HCT116 (cell line): ENCODE measurements around the gene ARL14EPL. TPM values are rescaled to one million over a fixed set of nuclear protein-coding genes. Genes with fewer than 3 reads are reported as not detected.

Source experiments
- ATAC-seq: fragments of 200-7000 bp; cut with Tn5 transposase; 2 replicates; pipeline ENCODE4 v1.9.1; 2020; ENCODE audit warnings: mild to moderate bottlenecking, moderate library complexity
- BruUV-seq: library from RNA; stranded (reverse); fragments of 400-500 nt; replicated peaks from 2 replicates; lab custom pipeline; 2021; lab: Mats Ljungman, UMichigan
- CTCF ChIA-PET: fragments of 300-600 bp; sonication (Branson Sonifier 250); formaldehyde crosslinking; loops from one replicate; lab custom pipeline; 2021; ENCODE audit warnings: antibody characterized with exemption; lab: Charles Lee
- POLR2A ChIA-PET: fragments of 300-600, 350-600 bp; sonication (Branson Sonifier 250); formaldehyde crosslinking; loops from one replicate; lab custom pipeline; 2021; ENCODE audit warnings: antibody characterized with exemption; lab: Charles Lee
- RAD21 ChIA-PET, 2 experiments: fragments of 300-600 bp; sonication (Branson Sonifier 250); formaldehyde crosslinking; loops; one replicate each; lab custom pipeline; 2023; ENCODE audit warnings: low total read pairs in 2 of 2; ENCODE audit not compliant: uncharacterized antibody in 2 of 2, unreplicated experiment in 2 of 2, low non-redundant PET in 1 of 2; lab: Charles Lee
- DNase-seq: peaks from one replicate; pipeline ENCODE4 v3.0.0-alpha.2; 2010; ENCODE audit warnings: low read depth, low spot score
- H2AFZ ChIP-seq: fragments of 200-600 bp; shearing (Covaris generic), sonication (generic); 2 replicates; pipeline ENCODE4 v1.6.1; 2017; ENCODE audit warnings: low read depth, mixed run types, mixed read lengths, antibody characterized with exemption, low read length; ENCODE audit not compliant: poor library complexity, severe bottlenecking
- H3K27ac ChIP-seq: 2 replicates; pipeline ENCODE4 v1.5.1; 2012; ENCODE audit warnings: low read depth, low read length
- H3K27me3 ChIP-seq: fragments of 200-600 bp; sonication (generic); 2 replicates; pipeline ENCODE4 v1.6.1; 2016; ENCODE audit warnings: mixed run types, low read length, mixed read lengths; ENCODE audit not compliant: insufficient read depth
- H3K36me3 ChIP-seq, 2 experiments: fragments of 200-500 bp in 1 of 2; fragments of 200-600 bp in 1 of 2; sonication (Bioruptor generic) in 1 of 2; sonication (generic) in 1 of 2; 2 replicates each; pipeline versions ENCODE4 v1.5.1 to v1.6.1; 2014 to 2016; ENCODE audit warnings: low read length in 2 of 2, inconsistent platforms in 1 of 2, mixed read lengths in 1 of 2, mixed run types in 1 of 2; ENCODE audit not compliant: insufficient read depth in 2 of 2, control insufficient read depth in 1 of 2
- H3K4me1 ChIP-seq, 2 experiments: fragments of 200-600 bp in 1 of 2; sonication (generic) in 1 of 2; 2 replicates each; pipeline versions ENCODE4 v1.5.1 to v1.6.1; 2012 to 2017; ENCODE audit warnings: low read length in 2 of 2, inconsistent platforms in 1 of 2, mild to moderate bottlenecking in 1 of 2, mixed read lengths in 1 of 2, mixed run types in 1 of 2, moderate library complexity in 1 of 2; ENCODE audit not compliant: insufficient read depth in 2 of 2, control insufficient read depth in 1 of 2
- H3K4me2 ChIP-seq: fragments of 200-600 bp; sonication (generic); 2 replicates; pipeline ENCODE4 v1.6.1; 2017; ENCODE audit warnings: mixed run types, low read length, mixed read lengths
- H3K4me3 ChIP-seq, 2 experiments: fragments of 200-600 bp in 1 of 2; sonication (generic) in 1 of 2; replicated peaks in 1 of 2; 2 replicates each; pipeline ENCODE4 v1.5.1; 2011 to 2016; ENCODE audit warnings: low read length in 2 of 2, control low read depth in 1 of 2, low read depth in 1 of 2, mild to moderate bottlenecking in 1 of 2, mixed read lengths in 1 of 2, mixed run types in 1 of 2
- H3K79me2 ChIP-seq: fragments of 200-600 bp; sonication (generic); 2 replicates; pipeline ENCODE4 v1.6.1; 2017; ENCODE audit warnings: mild to moderate bottlenecking, mixed run types, low read length, moderate library complexity, mixed read lengths; ENCODE audit not compliant: insufficient read depth
- H3K9ac ChIP-seq: fragments of 200-600 bp; sonication (generic); 2 replicates; pipeline ENCODE4 v1.6.1; 2016; ENCODE audit warnings: low read length, mixed read lengths
- H3K9me2 ChIP-seq: fragments of 200-600 bp; sonication (generic), shearing (Covaris generic); 2 replicates; pipeline ENCODE4 v1.6.1; 2017; ENCODE audit warnings: mixed run types, mild to moderate bottlenecking, moderate library complexity; ENCODE audit not compliant: insufficient read depth
- H3K9me3 ChIP-seq, 2 experiments: fragments of 200-500 bp in 1 of 2; fragments of 200-600 bp in 1 of 2; sonication (Bioruptor generic) in 1 of 2; sonication (generic) in 1 of 2; 2 replicates each; pipeline ENCODE4 v1.6.1; 2014 to 2017; ENCODE audit warnings: low read length in 2 of 2, mixed read lengths in 2 of 2, inconsistent platforms in 1 of 2, low read depth in 1 of 2, mild to moderate bottlenecking in 1 of 2, mixed run types in 1 of 2, moderate library complexity in 1 of 2; ENCODE audit not compliant: control insufficient read depth in 1 of 2, insufficient read depth in 1 of 2
- H4K20me1 ChIP-seq: fragments of 200-600 bp; sonication (generic), shearing (Covaris generic); 2 replicates; pipeline ENCODE4 v1.6.1; 2017; ENCODE audit warnings: mixed run types, mild to moderate bottlenecking, moderate library complexity; ENCODE audit not compliant: insufficient read depth
- ATF3 ChIP-seq: IDR thresholded peaks from 2 replicates; pipeline ENCODE4 v1.6.1; 2012
- CEBPB ChIP-seq: IDR thresholded peaks from 2 replicates; pipeline ENCODE4 v1.6.1; 2012; ENCODE audit warnings: low read depth
- CTCF ChIP-seq, 3 experiments: fragments of 200-600 bp in 1 of 3; sonication (generic) in 1 of 3; IDR thresholded peaks in 2 of 3; conservative IDR thresholded peaks in 1 of 3; 2 replicates each; pipeline ENCODE4 v1.5.1; 2012 to 2017; ENCODE audit warnings: low read depth in 2 of 3, low read length in 2 of 3, antibody characterized with exemption in 1 of 3, borderline replicate concordance in 1 of 3, control low read depth in 1 of 3, mild to moderate bottlenecking in 1 of 3, mixed read lengths in 1 of 3, mixed run types in 1 of 3, moderate library complexity in 1 of 3; ENCODE audit not compliant: insufficient read depth in 1 of 3
- EZH2 ChIP-seq: fragments of 200-600 bp; sonication (generic); IDR thresholded peaks from 2 replicates; pipeline ENCODE4 v1.6.1; 2017; ENCODE audit warnings: antibody characterized with exemption, mixed run types
- EZH2phosphoT487 ChIP-seq: fragments of 200-600 bp; IDR thresholded peaks from 2 replicates; pipeline ENCODE4 v1.6.1; 2018; ENCODE audit warnings: antibody characterized with exemption, borderline replicate concordance
- MAX ChIP-seq: IDR thresholded peaks from 2 replicates; pipeline ENCODE4 v1.6.1; 2012
- POLR2AphosphoS5 ChIP-seq: IDR thresholded peaks from 2 replicates; pipeline ENCODE4 v1.6.1; 2011; ENCODE audit warnings: mild to moderate bottlenecking, low read depth, low read length, moderate library complexity
- SRF ChIP-seq: IDR thresholded peaks from 2 replicates; pipeline ENCODE4 v1.6.1; 2012; ENCODE audit warnings: low read depth
- TCF7L2 ChIP-seq: IDR thresholded peaks from 2 replicates; pipeline ENCODE4 v1.7.0; 2011; ENCODE audit warnings: borderline replicate concordance, inconsistent platforms; ENCODE audit not compliant: insufficient read depth, insufficient read length; ENCODE audit errors: extremely low read depth
- YY1 ChIP-seq: IDR thresholded peaks from 2 replicates; pipeline ENCODE4 v1.6.1; 2011; ENCODE audit warnings: low read length, low read depth, moderate library complexity, mild to moderate bottlenecking; ENCODE audit not compliant: insufficient replicate concordance; ENCODE audit errors: extremely low read depth
- ZBTB33 ChIP-seq: IDR thresholded peaks from 2 replicates; pipeline ENCODE4 v1.6.1; 2011; ENCODE audit warnings: mild to moderate bottlenecking, low read length, moderate library complexity; ENCODE audit not compliant: insufficient replicate concordance; ENCODE audit errors: extremely low read depth
- ZFX ChIP-seq: fragments of 450-650 bp; IDR thresholded peaks from 2 replicates; pipeline ENCODE4 v1.6.1; 2017
- ZNF274 ChIP-seq: fragments of 200-500 bp; sonication (Bioruptor generic); IDR thresholded peaks from 2 replicates; pipeline ENCODE4 v1.6.1; 2014; ENCODE audit warnings: mild to moderate bottlenecking, low read depth, low read length, inconsistent platforms
- intact Hi-C: fragments of 100-400 bp; cut with micrococcal nuclease; formaldehyde crosslinking; loops from 2 replicates; pipeline ENCODE4 v1.10.0; 2022
- total RNA-seq: library from RNA; stranded (reverse); gene quantifications from one replicate; pipeline ENCODE4 v1.2.1, GENCODE V29; 2021; ENCODE audit not compliant: unreplicated experiment

The ARL14EPL gene
- total RNA-seq, 1 experiment from 2014 or later = 22.9 TPM

GRCh38 chr5:116025866-116026265, 6.4 kb upstream of the ARL14EPL start (continued):
- TF ChIP-seq ZBTB33 (no peak), EZH2 (no peak), MAX (no peak), TCF7L2 (no peak)

- Histone ChIP-seq H3K4me2 (peak overlapping the region; percentile 46; the same call in 1 of the 2 replicates), H3K4me3 (no peak overlapping the region), H3K79me2 (no peaks in the 10 kb centered on the region), H3K36me3 (peaks cover 0 to 8% of the 10 kb centered on the region in 2 experiments; a peak in 1 of 4 replicates), H4K20me1 (no peaks in the 10 kb centered on the region), H3K27ac (peak overlapping the region; percentile 52), H3K27me3 (no peaks in the 10 kb centered on the region), H3K9ac (peak overlapping the region; percentile 30; the same call in 1 of the 2 replicates), H3K9me3 (no peaks in the 10 kb centered on the region), H3K9me2 (no peaks in the 10 kb centered on the region), H3K4me1 (peaks cover 26 to 70% of the 10 kb centered on the region in 2 experiments), H2AFZ (no peak overlapping the region)
- no peak for TF ChIP-seq CTCF (IDR thresholded peaks at IDR 0.05 in 2 of 3, conservative IDR thresholded peaks at IDR 0.05 in 1 of 3; ENCODE audit: borderline replicate concordance in 1 of 3, insufficient read depth in 1 of 3, low read depth in 2 of 3, low read length in 2 of 3)
- no peak for TF ChIP-seq SRF
- TF ChIP-seq EZH2phosphoT487 = no peak
- TF ChIP-seq ATF3 = no peak
- TF ChIP-seq ZNF274 = no peak
- TF ChIP-seq EZH2 = no peak
- TF ChIP-seq CEBPB = no peak
- no peak for TF ChIP-seq ZFX
- no peak for TF ChIP-seq POLR2AphosphoS5
- TF ChIP-seq YY1 = no peak
- ChIA-PET CTCF (interaction anchor here (0.6 to 1.0 kb wide), 2 partner anchors 13 to 145 kb away, joined by 3 to 5 read pairs; no protein-coding TSS in a partner anchor), POLR2A (interaction anchor here (1.0 kb wide), 1 partner anchor 192 kb away, joined by 3 read pairs; the partner anchor contains the start of gene ATG12), RAD21 (no interaction called here)
- ATAC-seq (no peak), DNase-seq (no peak)
- intact Hi-C loops = loop anchor here (1.0 to 2.0 kb wide), 3 partner anchors 103 to 399 kb away; no protein-coding TSS in a partner anchor
- no TSS peak for BruUV-seq
Measured at GRCh38 chr5:116032991-116033390, 719 bp downstream of the ARL14EPL start.
